Measurements from ENCODE around the gene KLHL35. TPM values are rescaled to one million over a fixed set of nuclear protein-coding genes. Genes with fewer than 3 reads are reported as not detected.
A peak's percentile ranks its signal among the peaks of the same experiment; 100 is the strongest.

The KLHL35 gene
- total RNA-seq, 1 donor from 2014 or later = not detected

DNA sequence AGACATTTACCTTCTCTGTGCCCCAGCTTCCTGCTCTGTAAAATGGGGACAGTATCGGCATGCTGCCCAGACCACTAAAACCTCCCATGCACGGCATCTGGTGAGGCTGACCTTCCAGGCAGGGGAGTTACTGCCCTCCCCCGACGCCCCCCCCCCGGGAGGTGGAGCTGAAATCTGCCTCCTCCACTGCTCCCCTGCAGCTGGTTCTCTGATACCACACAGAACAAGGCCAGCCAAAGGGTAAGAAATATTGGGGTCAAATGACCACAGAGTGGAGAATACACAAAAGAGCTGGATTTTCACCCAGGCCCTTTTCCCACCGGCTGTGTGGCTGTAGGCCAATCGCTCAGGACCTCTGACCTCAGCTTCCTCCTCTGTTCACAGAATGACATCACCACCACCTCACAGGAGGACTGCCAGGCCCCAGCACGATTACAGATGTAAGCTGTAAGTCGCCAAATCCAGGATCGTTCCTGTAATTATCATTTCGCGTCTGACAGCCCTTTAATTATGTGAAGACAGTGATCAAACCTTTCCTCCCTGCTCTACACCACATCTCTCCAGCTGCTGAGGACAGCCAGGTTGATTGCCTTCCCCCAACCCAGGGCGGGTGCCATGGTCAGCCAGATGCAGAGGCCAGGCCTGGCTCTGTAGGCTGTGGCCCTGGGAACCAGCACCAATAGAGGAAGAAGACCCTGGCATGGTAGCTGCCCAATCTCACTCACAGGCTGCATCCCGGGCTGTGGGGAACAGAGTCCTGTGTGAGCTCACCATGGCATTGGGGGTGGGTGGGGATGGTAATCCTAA lies 35.7 kb upstream of the KLHL35 start:
- H3K4me3 ChIP-seq = no peak overlapping the region
- no peaks in the 10 kb centered on the region for H3K27me3 ChIP-seq
- H3K9me3 ChIP-seq = no peaks in the 10 kb centered on the region
- H3K4me1 ChIP-seq = peaks cover 23% of the 10 kb centered on the region
- no peak for DNase-seq (ENCODE audit: extremely low spot score in 2 of 2)
- H3K36me3 ChIP-seq = no peaks in the 10 kb centered on the region
- no peak overlapping the region for H3K27ac ChIP-seq
- TF ChIP-seq POLR2A (IDR thresholded peaks at IDR 0.05) (no peak), POLR2AphosphoS5 (IDR thresholded peaks at IDR 0.05; ENCODE audit: insufficient read depth in 1 of 2, low read depth in 1 of 2) (peak in 1 of 2 donors; percentile 25)
- intact Hi-C loops (cut with DNase I) = no loop called here

DNA sequence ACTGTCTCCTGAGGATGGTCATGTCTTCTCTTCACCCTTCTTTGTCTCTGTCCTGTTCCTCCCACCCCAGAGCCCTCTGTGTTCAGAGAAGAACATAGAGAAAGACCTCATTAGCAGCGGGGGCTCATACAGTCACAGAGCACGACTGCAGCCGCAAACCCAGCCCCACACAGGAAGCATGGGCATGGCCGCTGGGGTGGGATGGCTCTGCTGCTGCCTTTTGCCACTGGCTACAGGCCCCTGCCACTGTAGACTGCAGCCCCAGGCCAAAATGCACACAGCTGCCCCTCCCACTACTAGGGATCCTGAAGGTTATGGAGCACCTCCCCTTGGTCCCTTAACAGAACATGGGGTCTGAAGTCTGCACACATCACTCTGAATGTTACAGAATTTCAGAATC lies 34.9 kb upstream of the KLHL35 start:
- no peaks in the 10 kb centered on the region for H3K36me3 ChIP-seq
- no peak for DNase-seq (ENCODE audit: extremely low spot score in 2 of 2)
- no peak for TF ChIP-seq POLR2A (IDR thresholded peaks at IDR 0.05)
- TF ChIP-seq, protein P1, sequence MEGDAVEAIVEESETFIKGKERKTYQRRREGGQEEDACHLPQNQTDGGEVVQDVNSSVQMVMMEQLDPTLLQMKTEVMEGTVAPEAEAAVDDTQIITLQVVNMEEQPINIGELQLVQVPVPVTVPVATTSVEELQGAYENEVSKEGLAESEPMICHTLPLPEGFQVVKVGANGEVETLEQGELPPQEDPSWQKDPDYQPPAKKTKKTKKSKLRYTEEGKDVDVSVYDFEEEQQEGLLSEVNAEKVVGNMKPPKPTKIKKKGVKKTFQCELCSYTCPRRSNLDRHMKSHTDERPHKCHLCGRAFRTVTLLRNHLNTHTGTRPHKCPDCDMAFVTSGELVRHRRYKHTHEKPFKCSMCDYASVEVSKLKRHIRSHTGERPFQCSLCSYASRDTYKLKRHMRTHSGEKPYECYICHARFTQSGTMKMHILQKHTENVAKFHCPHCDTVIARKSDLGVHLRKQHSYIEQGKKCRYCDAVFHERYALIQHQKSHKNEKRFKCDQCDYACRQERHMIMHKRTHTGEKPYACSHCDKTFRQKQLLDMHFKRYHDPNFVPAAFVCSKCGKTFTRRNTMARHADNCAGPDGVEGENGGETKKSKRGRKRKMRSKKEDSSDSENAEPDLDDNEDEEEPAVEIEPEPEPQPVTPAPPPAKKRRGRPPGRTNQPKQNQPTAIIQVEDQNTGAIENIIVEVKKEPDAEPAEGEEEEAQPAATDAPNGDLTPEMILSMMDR (IDR thresholded peaks at IDR 0.05) = no peak
- H3K4me3 ChIP-seq = no peak overlapping the region
- intact Hi-C loops (cut with DNase I) = no loop called here
- no peaks in the 10 kb centered on the region for H3K9me3 ChIP-seq
- H3K4me1 ChIP-seq = peaks cover 23% of the 10 kb centered on the region
- H3K27ac ChIP-seq = no peak overlapping the region
- no peaks in the 10 kb centered on the region for H3K27me3 ChIP-seq

DNA sequence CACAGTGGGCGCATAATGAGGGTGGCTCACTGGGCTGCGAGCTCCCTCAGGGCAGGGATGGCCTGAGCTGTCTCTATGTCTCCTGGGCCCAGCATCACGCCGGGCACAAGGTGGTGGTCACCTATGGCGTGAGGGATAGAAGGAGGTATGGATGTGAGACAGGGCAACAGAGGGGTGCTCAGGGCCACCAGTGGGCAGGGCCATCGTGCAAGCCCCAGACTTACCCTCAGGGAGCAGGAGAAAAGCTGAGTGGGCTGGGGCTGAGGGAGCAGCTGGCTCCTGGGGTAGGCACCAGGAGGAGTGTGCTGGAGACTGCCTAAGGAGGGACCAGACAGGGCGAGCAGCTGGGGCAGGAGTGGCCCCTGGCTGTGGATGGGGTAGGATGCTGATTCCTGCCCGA lies 34.3 kb upstream of the KLHL35 start:
- no peaks in the 10 kb centered on the region for H3K36me3 ChIP-seq
- DNase-seq (ENCODE audit: extremely low spot score in 2 of 2) = no peak
- TF ChIP-seq POLR2AphosphoS5 (IDR thresholded peaks at IDR 0.05; ENCODE audit: insufficient read depth in 1 of 2, low read depth in 1 of 2) (no peak), POLR2A (IDR thresholded peaks at IDR 0.05) (no peak)
- TF ChIP-seq, protein P1 (IDR thresholded peaks at IDR 0.05) = no peak
- no peaks in the 10 kb centered on the region for H3K9me3 ChIP-seq
- H3K4me1 ChIP-seq = peaks cover 23% of the 10 kb centered on the region
- intact Hi-C loops (cut with DNase I) = no loop called here
- H3K27ac ChIP-seq = no peak overlapping the region
- no peak overlapping the region for H3K4me3 ChIP-seq
- H3K27me3 ChIP-seq = no peaks in the 10 kb centered on the region

DNA sequence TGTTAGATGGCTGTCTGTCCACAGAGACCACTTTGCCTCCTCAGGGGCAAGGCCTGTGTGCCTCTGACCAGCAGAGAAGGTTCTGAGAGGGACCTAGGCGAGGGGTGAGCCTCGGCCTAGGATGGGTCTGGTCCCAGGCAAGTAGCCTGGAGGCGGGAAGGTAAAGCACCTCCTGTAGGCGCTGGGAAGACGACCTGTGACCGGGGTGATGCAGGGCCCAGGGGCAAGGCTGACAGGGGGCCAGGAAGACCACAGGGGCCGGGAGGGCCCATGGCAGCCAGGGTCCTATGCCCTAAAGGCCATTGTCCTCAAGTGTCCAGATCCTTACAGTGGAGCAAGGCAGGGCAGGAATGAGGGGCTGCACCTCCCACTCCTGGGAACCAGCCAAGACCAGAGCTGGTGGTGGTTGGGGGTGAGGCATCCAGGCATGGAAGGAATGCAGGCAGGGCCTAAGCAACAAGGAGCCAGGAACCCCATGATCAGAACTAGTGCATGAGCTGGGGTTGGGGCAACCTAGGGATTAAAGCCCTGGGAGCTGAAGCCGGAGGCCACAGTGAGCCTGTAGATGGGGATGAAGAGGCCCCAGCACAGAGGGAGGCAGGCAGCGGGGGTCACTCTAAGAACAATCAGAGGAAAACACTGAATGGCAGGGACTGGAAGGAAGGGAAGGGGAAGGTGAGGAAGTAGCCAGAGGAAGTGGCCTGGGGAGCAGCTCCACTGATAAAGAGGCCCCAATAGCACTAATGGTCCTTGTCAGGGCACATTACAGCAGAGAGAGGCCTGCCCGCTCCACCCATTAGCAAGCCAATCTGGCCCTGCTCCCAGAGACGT lies 32.9 kb upstream of the KLHL35 start:
- Histone ChIP-seq H3K27me3 (no peaks in the 10 kb centered on the region), H3K27ac (no peak overlapping the region), H3K4me1 (peaks cover 23% of the 10 kb centered on the region), H3K9me3 (no peaks in the 10 kb centered on the region), H3K4me3 (no peak overlapping the region), H3K36me3 (no peaks in the 10 kb centered on the region)
- TF ChIP-seq POLR2AphosphoS5 (IDR thresholded peaks at IDR 0.05; ENCODE audit: insufficient read depth in 1 of 2, low read depth in 1 of 2) = no peak
- TF ChIP-seq, protein P1 (IDR thresholded peaks at IDR 0.05) = no peak
- no peak for TF ChIP-seq POLR2A (IDR thresholded peaks at IDR 0.05)
- DNase-seq (ENCODE audit: extremely low spot score in 2 of 2) = no peak
- intact Hi-C loops (cut with DNase I) = no loop called here

DNA sequence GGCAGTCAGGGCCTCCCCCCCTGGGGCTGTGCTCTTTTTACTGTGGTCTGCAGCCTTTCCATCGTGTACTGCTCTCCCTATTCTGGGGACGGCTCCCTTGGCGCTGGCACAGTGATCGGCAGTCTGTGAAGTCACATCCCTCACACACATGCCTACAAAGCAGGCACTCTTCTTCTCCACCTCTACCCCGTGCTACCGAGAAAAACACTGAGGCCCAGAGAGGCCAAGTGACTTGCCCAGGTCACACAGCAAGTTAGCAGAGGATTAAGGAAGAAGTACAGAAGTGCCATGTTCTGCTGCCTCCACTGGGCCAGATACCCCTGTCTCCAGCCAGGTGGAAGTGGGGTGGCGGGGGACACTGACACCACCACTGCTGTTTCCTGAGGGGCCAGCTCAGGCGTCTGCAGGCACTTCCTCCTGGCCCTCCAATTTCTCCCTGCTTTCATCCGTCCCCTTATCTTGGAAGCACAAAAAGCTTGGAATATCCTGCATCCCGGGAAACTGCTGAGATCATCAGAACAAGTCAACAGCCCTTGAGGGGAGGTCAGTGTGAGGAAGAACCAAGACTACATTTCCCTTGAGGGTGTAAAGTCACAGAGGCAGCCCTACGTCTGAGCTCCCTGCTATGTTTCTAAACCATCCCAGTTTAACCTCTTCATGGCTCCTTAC lies 30.2 kb upstream of the KLHL35 start:
- no peaks in the 10 kb centered on the region for H3K9me3 ChIP-seq
- no peaks in the 10 kb centered on the region for H3K36me3 ChIP-seq
- peaks cover 11% of the 10 kb centered on the region for H3K4me1 ChIP-seq
- no peak overlapping the region for H3K27ac ChIP-seq
- TF ChIP-seq, protein P1 (IDR thresholded peaks at IDR 0.05) = no peak
- no peak for TF ChIP-seq POLR2AphosphoS5 (IDR thresholded peaks at IDR 0.05; ENCODE audit: insufficient read depth in 1 of 2, low read depth in 1 of 2)
- no peak for TF ChIP-seq POLR2A (IDR thresholded peaks at IDR 0.05)
- H3K27me3 ChIP-seq = no peaks in the 10 kb centered on the region
- H3K4me3 ChIP-seq = no peak overlapping the region
- DNase-seq (ENCODE audit: extremely low spot score in 2 of 2) = no peak
- intact Hi-C loops (cut with DNase I) = no loop called here

All from vagina (tissue), 2 donors.